AG09319 (cell line): Measurements from ENCODE around the gene ITGA11.

Experiments used
- DNase-seq: peaks from one replicate; pipeline ENCODE4 v3.0.0-alpha.2; 2010; ENCODE audit warnings: low read depth; ENCODE audit errors: extremely low read depth
- TF ChIP-seq, protein P1 (sequence below): IDR thresholded peaks from 2 replicates; pipeline ENCODE4 v1.5.1; 2011; ENCODE audit warnings: low read depth, mild to moderate bottlenecking, inconsistent platforms, low read length, moderate library complexity

Gene ITGA11

DNA sequence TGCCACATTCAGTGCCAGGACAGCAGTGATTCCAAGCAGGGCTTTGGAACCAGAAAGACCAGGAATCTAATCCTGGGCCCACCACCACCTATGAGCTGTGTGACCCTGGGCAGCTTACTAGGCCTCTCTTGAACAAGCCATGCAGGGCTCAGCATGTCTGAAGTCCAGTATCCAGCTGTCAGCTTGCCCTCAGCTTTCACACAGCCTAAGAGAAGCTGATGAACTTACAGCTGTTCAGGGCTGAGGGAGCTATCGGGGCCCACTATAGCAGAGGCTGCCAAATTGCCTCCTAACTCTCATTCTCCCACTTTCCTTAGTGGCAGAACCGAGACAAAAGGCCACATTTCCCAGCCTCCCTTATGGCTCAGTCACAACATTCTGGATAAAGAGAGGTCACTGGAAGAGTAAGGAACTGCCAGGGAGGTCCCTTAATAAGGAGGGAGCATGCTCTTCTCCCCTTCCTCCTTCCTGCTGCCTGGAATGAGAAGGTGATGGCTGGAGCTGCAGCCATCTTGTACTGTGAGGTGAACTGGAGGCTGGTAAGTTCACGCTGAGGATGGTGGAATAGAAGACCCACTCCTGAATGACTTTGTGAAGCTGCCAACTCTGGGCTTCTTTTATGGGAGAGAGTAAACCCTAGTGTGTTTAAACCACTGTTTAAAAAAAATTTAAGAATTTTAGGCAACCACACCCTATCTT, 120.0 kb downstream of the ITGA11 start:
- TF ChIP-seq, protein P1, sequence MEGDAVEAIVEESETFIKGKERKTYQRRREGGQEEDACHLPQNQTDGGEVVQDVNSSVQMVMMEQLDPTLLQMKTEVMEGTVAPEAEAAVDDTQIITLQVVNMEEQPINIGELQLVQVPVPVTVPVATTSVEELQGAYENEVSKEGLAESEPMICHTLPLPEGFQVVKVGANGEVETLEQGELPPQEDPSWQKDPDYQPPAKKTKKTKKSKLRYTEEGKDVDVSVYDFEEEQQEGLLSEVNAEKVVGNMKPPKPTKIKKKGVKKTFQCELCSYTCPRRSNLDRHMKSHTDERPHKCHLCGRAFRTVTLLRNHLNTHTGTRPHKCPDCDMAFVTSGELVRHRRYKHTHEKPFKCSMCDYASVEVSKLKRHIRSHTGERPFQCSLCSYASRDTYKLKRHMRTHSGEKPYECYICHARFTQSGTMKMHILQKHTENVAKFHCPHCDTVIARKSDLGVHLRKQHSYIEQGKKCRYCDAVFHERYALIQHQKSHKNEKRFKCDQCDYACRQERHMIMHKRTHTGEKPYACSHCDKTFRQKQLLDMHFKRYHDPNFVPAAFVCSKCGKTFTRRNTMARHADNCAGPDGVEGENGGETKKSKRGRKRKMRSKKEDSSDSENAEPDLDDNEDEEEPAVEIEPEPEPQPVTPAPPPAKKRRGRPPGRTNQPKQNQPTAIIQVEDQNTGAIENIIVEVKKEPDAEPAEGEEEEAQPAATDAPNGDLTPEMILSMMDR = no peak
- no peak for DNase-seq

GRCh38 chr15:68311464-68311835, 120.5 kb downstream of the ITGA11 start:
- DNase-seq = no peak
- TF ChIP-seq, protein P1 = no peak

DNA sequence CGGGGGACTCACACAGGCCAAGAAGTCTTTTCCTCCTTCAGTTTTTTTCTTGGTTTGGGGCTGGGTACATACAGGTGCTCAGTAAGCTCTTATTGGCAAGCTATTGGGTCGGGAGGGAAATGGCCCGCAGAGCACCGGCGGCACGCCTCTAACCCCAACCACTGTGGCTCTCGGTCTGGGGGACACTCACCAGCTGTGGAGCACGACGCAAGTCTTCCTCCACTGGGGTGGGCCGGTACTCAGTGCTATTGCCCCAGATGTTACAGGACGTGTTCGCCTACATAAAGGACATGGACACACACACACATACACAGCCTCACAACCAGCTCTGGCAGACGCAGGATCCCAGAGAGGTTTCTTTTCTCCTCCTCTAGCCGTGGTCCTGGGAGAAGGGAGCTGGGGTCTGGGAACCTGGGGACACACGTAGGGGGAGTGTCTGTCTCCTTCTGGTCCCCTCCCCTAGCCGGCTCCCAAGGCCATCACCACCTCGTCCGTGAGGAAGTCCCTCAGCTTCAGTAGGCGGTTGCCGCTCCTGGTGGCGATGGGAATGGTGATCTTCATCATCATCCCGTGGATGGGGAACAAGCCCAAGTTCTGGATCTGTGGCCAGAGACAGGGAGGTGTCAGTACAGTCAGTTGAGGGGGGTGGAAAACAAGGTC, 121.0 kb downstream of the ITGA11 start:
- no peak for DNase-seq
- TF ChIP-seq, protein P1 = no peak

DNA sequence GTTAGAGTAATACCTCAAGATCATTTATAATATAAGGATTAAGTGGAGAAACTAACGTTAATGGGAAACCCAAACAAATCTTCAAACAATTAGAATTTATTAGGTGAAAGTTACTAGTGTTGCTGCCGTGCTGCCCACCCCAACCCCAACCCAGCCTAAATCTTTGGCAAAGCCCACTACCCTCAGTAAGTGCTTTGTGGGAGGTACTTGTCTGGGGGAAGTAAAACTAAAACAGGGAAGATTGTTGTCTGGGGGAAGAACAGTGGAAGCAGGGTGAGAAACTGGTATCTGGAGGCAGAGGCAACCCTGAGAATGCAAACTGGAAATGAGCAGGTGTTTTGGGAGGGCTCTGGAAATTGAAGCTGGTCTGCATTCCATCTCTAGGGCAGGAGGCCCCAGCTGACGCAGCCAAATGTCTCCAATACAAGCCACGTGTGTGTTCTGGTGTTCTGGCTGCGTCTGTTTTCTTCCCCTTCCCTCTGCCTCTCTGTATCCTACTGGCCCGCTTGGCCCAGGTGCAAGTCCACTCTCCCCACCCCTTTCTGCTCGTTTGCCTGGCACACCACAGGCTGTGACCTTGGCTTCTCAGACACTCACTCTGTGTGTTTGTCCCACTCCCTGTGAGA, 121.7 kb downstream of the ITGA11 start:
- DNase-seq = no peak

GRCh38 chr15:68309024-68309423, 122.9 kb downstream of the ITGA11 start:
- DNase-seq = no peak
- TF ChIP-seq, protein P1 = no peak

More for the DNA sequence above, 121.7 kb downstream of the ITGA11 start:
- TF ChIP-seq, protein P1 = no peak

GRCh38 chr15:68307131-68307928, 124.6 kb downstream of the ITGA11 start:
- TF ChIP-seq, protein P1 = no peak
- DNase-seq = no peak
